ENCODE measurements around the gene ZSCAN22. TPM values are rescaled to one million over a fixed set of nuclear protein-coding genes. Genes with fewer than 3 reads are reported as not detected.

Gene ZSCAN22
- total RNA-seq, 4 donors from 2014 or later = 2.5 to 4.6 (median 4.0) TPM

GRCh38 chr19:58349590-58349989, 22.8 kb downstream of the ZSCAN22 start:
- no peak for DNase-seq
- Histone ChIP-seq H3K9me3 (no peaks in the 10 kb centered on the region), H3K4me3 (peak overlapping the region in 1 of 4 donors; percentile 14), H3K27me3 (no peaks in the 10 kb centered on the region), H3K36me3 (no peaks in the 10 kb centered on the region), H3K27ac (no peak overlapping the region), H3K4me1 (peaks cover 0 to 11% (median 2%) of the 10 kb centered on the region in 4 donors)
- TF ChIP-seq POLR2A (IDR thresholded peaks at IDR 0.05) (no peak), CTCF (IDR thresholded peaks at IDR 0.05) (no peak)

- Histone ChIP-seq H3K27ac (no peak overlapping the region), H3K4me1 (peaks cover 0 to 11% (median 2%) of the 10 kb centered on the region in 4 donors), H3K36me3 (no peaks in the 10 kb centered on the region), H3K4me3 (peak overlapping the region in 2 of 4 donors; percentile 9 to 14), H3K9me3 (no peaks in the 10 kb centered on the region), H3K27me3 (no peaks in the 10 kb centered on the region)
- no peak for DNase-seq
- TF ChIP-seq CTCF (IDR thresholded peaks at IDR 0.05) (no peak), POLR2A (IDR thresholded peaks at IDR 0.05) (no peak)
Measured at GRCh38 chr19:58350001-58350861, 23.4 kb downstream of the ZSCAN22 start.

GRCh38 chr19:58350871-58351557, 24.2 kb downstream of the ZSCAN22 start:
- Histone ChIP-seq H3K36me3 (no peaks in the 10 kb centered on the region), H3K27ac (no peak overlapping the region), H3K27me3 (no peaks in the 10 kb centered on the region), H3K4me3 (no peak overlapping the region), H3K9me3 (no peaks in the 10 kb centered on the region), H3K4me1 (peaks cover 0 to 13% (median 4%) of the 10 kb centered on the region in 4 donors)
- no peak for TF ChIP-seq POLR2A (IDR thresholded peaks at IDR 0.05)
- TF ChIP-seq CTCF (IDR thresholded peaks at IDR 0.05) = no peak
- no peak for DNase-seq

- no peak overlapping the region for H3K27ac ChIP-seq
- H3K27me3 ChIP-seq = no peaks in the 10 kb centered on the region
Measured at GRCh38 chr19:58351558-58351878, 24.7 kb downstream of the ZSCAN22 start.

More at GRCh38 chr19:58351558-58351878, 24.7 kb downstream of the ZSCAN22 start:
- no peaks in the 10 kb centered on the region for H3K36me3 ChIP-seq
- H3K9me3 ChIP-seq = no peaks in the 10 kb centered on the region
- H3K4me3 ChIP-seq = no peak overlapping the region
- no peak for DNase-seq
- peaks cover 0 to 17% (median 6%) of the 10 kb centered on the region in 4 donors for H3K4me1 ChIP-seq
- TF ChIP-seq CTCF (IDR thresholded peaks at IDR 0.05) = no peak
- TF ChIP-seq POLR2A (IDR thresholded peaks at IDR 0.05) = no peak

All from Peyer's patch (tissue), 4 donors.